Transverse colon (tissue), 4 donors: ENCODE data around the gene COL4A1. TPM values are rescaled to one million over a fixed set of nuclear protein-coding genes. Genes with fewer than 3 reads are reported as not detected.
"Not testable (repeated sequence)": the region's sequence is repeated elsewhere in the genome, so short reads cannot be mapped to it uniquely, and the experiment has no call there.

Source experiments
- DNase-seq: peaks from one replicate; pipeline ENCODE4 v3.0.0-alpha.2; 2019
- H3K27ac ChIP-seq, 4 donors: fragments of 200-600 bp; sonication (generic); 2 replicates each; pipeline ENCODE4 v1.5.1; 2016 to 2018; ENCODE audit warnings: inconsistent platforms in 4 of 4
- H3K27me3 ChIP-seq: fragments of 200-600 bp; sonication (generic); 2 replicates; pipeline ENCODE4 v1.5.1; 2017; ENCODE audit warnings: inconsistent platforms
- H3K36me3 ChIP-seq, 4 donors: fragments of 200-600 bp; sonication (generic); 2 replicates each; pipeline ENCODE4 v1.5.1; 2017 to 2019; ENCODE audit warnings: inconsistent platforms in 4 of 4
- H3K4me1 ChIP-seq, 4 donors: fragments of 200-600 bp; sonication (generic); 2 replicates each; pipeline ENCODE4 v1.5.1; 2017 to 2020; ENCODE audit warnings: inconsistent platforms in 4 of 4
- H3K4me3 ChIP-seq, 4 donors: fragments of 200-600 bp; sonication (generic); 1 replicate in 1 of 4; 2 replicates in 3 of 4; pipeline versions ENCODE4 v1.5.1 to v1.6.1; 2017 to 2019; ENCODE audit warnings: inconsistent platforms in 4 of 4
- H3K9me3 ChIP-seq, 2 donors: fragments of 200-600 bp; sonication (generic); 2 replicates each; pipeline ENCODE4 v1.5.1; 2017 to 2019; ENCODE audit warnings: inconsistent platforms in 2 of 2
- EP300 ChIP-seq: sonication (generic); formaldehyde crosslinking; IDR thresholded peaks from one replicate; pipeline ENCODE4 v1.6.1; 2017; ENCODE audit warnings: antibody characterized with exemption, low read depth
- POLR2A ChIP-seq: fragments of 450-650 bp; IDR thresholded peaks from one replicate; pipeline ENCODE4 v1.6.1; 2016; ENCODE audit warnings: antibody characterized with exemption, mild to moderate bottlenecking, moderate library complexity
- POLR2AphosphoS5 ChIP-seq, 3 donors: sonication (generic); formaldehyde crosslinking; IDR thresholded peaks; one replicate each; pipeline ENCODE4 v1.6.1; 2016; ENCODE audit warnings: antibody characterized with exemption in 3 of 3
- WGBS, 2 donors: methylation state at CpG; one replicate each; pipeline ENCODE4 v1.1.5; 2018; ENCODE audit warnings: low coverage in 1 of 2; 5-methylcytosine and 5-hydroxymethylcytosine counted together
- in situ Hi-C, 4 donors: fragments of 200-750 bp; cut with MboI; loops; one replicate each; pipeline versions ENCODE4 v1.15.0 to v1.15.1; 2017; ENCODE audit warnings: low sequenced_read_pairs in 3 of 4, low pct_ligation_motif_present in 1 of 4, low pct_unique_long_range_greater_than_20kb in 1 of 4
- intact Hi-C: fragments of 100-400 bp; cut with DNase I; formaldehyde crosslinking; loops from one replicate; pipeline ENCODE4 v1.15.1; 2023; ENCODE audit warnings: low total_unique reads
- total RNA-seq, 4 donors: library from RNA; depleted of rRNA; stranded (reverse); fragments of >200 nt; gene quantifications; one replicate each; pipeline ENCODE4 v1.1.0, GENCODE V29; 2016
- TF ChIP-seq, protein P1 (sequence below), 5 experiments: fragments of 200-600 bp in 3 of 5; fragments of 450-650 bp in 2 of 5; sonication (generic) in 3 of 5; IDR thresholded peaks; 1 replicate in 2 of 5; 2 replicates in 3 of 5; pipeline ENCODE4 v1.5.1; 2016 to 2017; ENCODE audit warnings: antibody characterized with exemption in 5 of 5, inconsistent platforms in 3 of 5, mild to moderate bottlenecking in 2 of 5, moderate library complexity in 1 of 5

The COL4A1 gene
- total RNA-seq, 4 donors from 2014 or later, result 46.4 to 180 (median 99.2) TPM

DNA sequence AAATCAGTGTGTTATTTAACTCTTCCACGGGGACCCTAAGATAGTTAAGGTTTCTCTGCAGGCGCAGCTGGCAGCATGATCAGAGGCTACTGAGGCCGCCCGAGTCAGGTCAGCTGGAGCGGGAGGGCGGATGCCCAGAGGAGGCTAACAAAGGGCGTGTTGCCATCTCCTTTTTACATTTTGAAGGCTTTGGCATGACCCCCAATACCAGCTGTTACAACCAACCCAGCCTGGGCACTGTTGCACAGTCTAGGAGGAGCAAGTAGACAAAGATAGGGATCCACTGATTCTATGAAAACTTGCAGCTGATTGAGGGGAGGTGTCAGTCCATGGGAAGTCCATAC lies 15.8 kb upstream of the COL4A1 start:
- in situ Hi-C loops (no loop called here), intact Hi-C loops (no loop called here)
- H3K4me1 ChIP-seq, result peaks cover 0 to 65% (median 22%) of the 10 kb centered on the region in 4 donors
- 80 to 83% methylated on average over 1 to 7 of the region's 7 CpGs for WGBS, 2 donors
- no peak for DNase-seq
- H3K27ac ChIP-seq, result peak overlapping the region; percentile 62 to 85 (median 80)
- H3K36me3 ChIP-seq, result no peaks in the 10 kb centered on the region
- no peaks in the 10 kb centered on the region for H3K9me3 ChIP-seq
- no peak overlapping the region for H3K4me3 ChIP-seq
- no peaks in the 10 kb centered on the region for H3K27me3 ChIP-seq
- no peak for TF ChIP-seq POLR2A
- no peak for TF ChIP-seq EP300
- TF ChIP-seq, protein P1, sequence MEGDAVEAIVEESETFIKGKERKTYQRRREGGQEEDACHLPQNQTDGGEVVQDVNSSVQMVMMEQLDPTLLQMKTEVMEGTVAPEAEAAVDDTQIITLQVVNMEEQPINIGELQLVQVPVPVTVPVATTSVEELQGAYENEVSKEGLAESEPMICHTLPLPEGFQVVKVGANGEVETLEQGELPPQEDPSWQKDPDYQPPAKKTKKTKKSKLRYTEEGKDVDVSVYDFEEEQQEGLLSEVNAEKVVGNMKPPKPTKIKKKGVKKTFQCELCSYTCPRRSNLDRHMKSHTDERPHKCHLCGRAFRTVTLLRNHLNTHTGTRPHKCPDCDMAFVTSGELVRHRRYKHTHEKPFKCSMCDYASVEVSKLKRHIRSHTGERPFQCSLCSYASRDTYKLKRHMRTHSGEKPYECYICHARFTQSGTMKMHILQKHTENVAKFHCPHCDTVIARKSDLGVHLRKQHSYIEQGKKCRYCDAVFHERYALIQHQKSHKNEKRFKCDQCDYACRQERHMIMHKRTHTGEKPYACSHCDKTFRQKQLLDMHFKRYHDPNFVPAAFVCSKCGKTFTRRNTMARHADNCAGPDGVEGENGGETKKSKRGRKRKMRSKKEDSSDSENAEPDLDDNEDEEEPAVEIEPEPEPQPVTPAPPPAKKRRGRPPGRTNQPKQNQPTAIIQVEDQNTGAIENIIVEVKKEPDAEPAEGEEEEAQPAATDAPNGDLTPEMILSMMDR (IDR thresholded peaks at IDR 0.05), result no peak
- no peak for TF ChIP-seq POLR2AphosphoS5 (IDR thresholded peaks at IDR 0.05)

DNA sequence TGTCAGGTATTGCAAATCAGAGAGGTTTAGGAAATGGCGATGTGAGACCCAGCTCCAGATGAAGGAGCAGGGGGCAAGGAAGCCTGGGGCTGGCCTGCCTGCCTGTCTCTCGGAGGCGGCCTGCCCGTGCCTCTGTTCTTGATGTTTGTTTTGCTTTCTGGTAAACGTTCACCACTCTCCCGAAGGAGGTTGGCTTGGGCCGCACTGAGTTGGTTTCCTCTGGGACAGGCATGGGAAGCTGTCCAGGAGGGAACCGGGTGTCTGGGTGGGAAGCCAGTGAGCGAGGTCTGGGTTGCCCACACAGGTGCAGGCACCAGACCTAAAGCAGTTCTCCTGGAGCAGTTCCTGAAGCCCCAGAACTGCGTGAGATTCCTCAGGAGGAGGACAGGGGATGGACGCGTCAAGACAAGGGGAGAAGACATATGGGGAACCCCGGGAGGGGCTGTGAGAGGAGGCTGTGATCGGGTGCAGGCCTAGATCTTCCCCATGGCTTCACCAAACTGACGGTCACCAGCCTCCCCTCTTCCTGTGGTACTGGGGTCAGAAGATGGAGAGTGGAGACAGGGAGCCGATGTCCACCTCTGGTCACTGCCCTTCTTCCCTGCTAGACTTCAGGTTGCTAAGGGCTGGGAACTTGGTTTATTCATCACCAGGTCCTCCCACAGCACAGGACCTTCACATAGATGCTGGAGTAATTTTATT lies 15.3 kb upstream of the COL4A1 start:
- no peak for DNase-seq
- in situ Hi-C loops (no loop called here), intact Hi-C loops (no loop called here)
- peak overlapping the region; percentile 62 to 85 (median 80) for H3K27ac ChIP-seq
- no peak overlapping the region for H3K4me3 ChIP-seq
- no peaks in the 10 kb centered on the region for H3K9me3 ChIP-seq
- H3K27me3 ChIP-seq, result no peaks in the 10 kb centered on the region
- H3K36me3 ChIP-seq, result no peaks in the 10 kb centered on the region
- WGBS, 2 donors, result 75 to 80% methylated on average over 1 to 16 of the region's 16 CpGs
- TF ChIP-seq POLR2AphosphoS5 (IDR thresholded peaks at IDR 0.05), result no peak
- no peak for TF ChIP-seq POLR2A
- TF ChIP-seq EP300, result no peak
- TF ChIP-seq, protein P1 (IDR thresholded peaks at IDR 0.05), result no peak
- H3K4me1 ChIP-seq, result peaks cover 0 to 65% (median 22%) of the 10 kb centered on the region in 4 donors

DNA sequence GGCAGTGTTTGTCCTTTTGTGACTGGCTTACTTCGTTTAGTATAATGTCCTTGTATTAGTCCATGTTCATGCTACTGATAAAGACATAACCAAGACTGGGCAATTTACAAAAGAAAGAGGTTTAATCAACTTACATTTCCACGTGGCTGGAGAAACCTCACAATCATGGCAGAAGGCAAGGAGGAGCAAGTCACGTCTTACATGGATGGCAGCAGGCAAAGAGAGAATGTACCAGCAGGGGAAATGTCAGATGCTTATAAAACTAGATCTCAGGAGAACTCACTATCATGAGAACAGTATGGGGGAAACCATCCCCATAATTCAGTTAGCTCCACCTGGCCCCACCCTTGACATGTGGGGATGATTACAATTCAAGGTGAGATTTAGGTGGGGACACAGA lies 14.6 kb upstream of the COL4A1 start:
- H3K27ac ChIP-seq, result peak overlapping the region; percentile 62 to 85 (median 80)

DNA sequence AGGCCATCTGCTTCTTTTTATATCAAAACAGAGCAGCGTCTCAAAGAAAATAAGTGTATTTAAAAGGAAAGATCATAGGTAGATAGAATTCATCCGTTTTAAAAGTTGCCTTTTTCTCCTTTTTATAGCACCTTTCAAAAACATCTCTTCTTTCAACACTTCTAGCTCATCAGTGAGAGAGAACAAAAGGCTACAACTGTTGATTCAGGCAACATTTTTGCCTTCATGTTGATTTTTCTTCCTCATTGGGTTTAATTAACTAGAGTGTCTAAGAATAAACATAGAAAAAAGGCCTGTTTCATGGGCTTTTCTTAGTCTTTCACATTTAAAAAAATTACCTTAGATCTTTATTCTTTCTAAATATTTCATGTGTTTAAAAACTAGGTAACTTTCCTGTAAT lies 13.7 kb upstream of the COL4A1 start:
- intact Hi-C loops, result no loop called here
- no peaks in the 10 kb centered on the region for H3K27me3 ChIP-seq
- H3K27ac ChIP-seq, result peak overlapping the region; percentile 53 to 85 (median 80)
- in situ Hi-C loops, result no loop called here
- H3K4me1 ChIP-seq, result peaks cover 0 to 61% (median 22%) of the 10 kb centered on the region in 4 donors
- no peak for TF ChIP-seq POLR2AphosphoS5 (IDR thresholded peaks at IDR 0.05)
- TF ChIP-seq EP300, result no peak
- no peak for TF ChIP-seq POLR2A
- TF ChIP-seq, protein P1 (IDR thresholded peaks at IDR 0.05), result no peak
- no peak overlapping the region for H3K4me3 ChIP-seq
- H3K36me3 ChIP-seq, result no peaks in the 10 kb centered on the region
- WGBS, 2 donors, result 42 to 55% methylated on average over 2 of the region's 2 CpGs
- H3K9me3 ChIP-seq, result no peaks in the 10 kb centered on the region
- DNase-seq, result no peak

More for the DNA sequence above, 14.6 kb upstream of the COL4A1 start:
- H3K9me3 ChIP-seq, H3K27me3 ChIP-seq, H3K36me3 ChIP-seq, DNase-seq, in situ Hi-C loops, H3K4me3 ChIP-seq, intact Hi-C loops: not testable (repeated sequence)
- 67 to 84% methylated on average over 3 of the region's 3 CpGs for WGBS, 2 donors
- H3K4me1 ChIP-seq, result peaks cover 0 to 65% (median 22%) of the 10 kb centered on the region in 4 donors
